Measurements from ENCODE around the gene RALGAPB.

- TF ChIP-seq EZH2 (IDR thresholded peaks at IDR 0.05; ENCODE audit: low read depth, unreplicated experiment) (no peak), CTCF (conservative IDR thresholded peaks at IDR 0.05; ENCODE audit: low read depth in 2 of 2) (no peak), ZNF331 (CRISPR knock-in tag; IDR thresholded peaks at IDR 0.05; ENCODE audit: low read depth) (no peak), EZH2phosphoT487 (IDR thresholded peaks at IDR 0.05; ENCODE audit: unreplicated experiment) (no peak)
- TF ChIP-seq, protein P1, sequence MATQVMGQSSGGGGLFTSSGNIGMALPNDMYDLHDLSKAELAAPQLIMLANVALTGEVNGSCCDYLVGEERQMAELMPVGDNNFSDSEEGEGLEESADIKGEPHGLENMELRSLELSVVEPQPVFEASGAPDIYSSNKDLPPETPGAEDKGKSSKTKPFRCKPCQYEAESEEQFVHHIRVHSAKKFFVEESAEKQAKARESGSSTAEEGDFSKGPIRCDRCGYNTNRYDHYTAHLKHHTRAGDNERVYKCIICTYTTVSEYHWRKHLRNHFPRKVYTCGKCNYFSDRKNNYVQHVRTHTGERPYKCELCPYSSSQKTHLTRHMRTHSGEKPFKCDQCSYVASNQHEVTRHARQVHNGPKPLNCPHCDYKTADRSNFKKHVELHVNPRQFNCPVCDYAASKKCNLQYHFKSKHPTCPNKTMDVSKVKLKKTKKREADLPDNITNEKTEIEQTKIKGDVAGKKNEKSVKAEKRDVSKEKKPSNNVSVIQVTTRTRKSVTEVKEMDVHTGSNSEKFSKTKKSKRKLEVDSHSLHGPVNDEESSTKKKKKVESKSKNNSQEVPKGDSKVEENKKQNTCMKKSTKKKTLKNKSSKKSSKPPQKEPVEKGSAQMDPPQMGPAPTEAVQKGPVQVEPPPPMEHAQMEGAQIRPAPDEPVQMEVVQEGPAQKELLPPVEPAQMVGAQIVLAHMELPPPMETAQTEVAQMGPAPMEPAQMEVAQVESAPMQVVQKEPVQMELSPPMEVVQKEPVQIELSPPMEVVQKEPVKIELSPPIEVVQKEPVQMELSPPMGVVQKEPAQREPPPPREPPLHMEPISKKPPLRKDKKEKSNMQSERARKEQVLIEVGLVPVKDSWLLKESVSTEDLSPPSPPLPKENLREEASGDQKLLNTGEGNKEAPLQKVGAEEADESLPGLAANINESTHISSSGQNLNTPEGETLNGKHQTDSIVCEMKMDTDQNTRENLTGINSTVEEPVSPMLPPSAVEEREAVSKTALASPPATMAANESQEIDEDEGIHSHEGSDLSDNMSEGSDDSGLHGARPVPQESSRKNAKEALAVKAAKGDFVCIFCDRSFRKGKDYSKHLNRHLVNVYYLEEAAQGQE (IDR thresholded peaks at IDR 0.05; ENCODE audit: unreplicated experiment) = no peak
Observed at GRCh38 chr20:38471987-38472512, 593 bp upstream of the RALGAPB start.

All from GM23338 (cell line).